ENCODE results near the gene IHH. TPM values are rescaled to one million over a fixed set of nuclear protein-coding genes. Genes with fewer than 3 reads are reported as not detected.

IHH gene
- total and polyA plus RNA-seq, 2 donors (not counting 3 experiments of a cell fraction or from before 2014, with no cell fraction given), result 0.03 TPM; not detected in 1

DNA sequence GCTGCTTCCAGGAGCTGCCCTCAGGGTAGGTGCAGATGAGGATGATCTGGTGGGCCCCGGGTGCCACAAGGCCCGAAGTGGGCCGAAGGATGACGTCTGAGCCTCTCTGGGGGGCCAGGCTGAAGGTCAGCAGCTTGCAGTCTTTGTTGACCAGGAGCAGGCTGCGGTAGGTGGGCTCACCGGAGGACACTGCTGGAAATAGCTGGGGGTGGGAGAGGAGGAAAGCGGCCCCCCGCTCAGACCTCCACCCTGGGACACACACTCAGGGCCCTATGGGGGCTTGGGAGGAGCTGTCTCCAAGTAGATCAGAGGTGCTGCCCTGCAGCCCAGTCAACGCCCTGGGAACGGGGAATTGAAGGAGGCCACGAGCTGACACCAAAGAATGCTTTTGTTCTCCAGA is 36.7 kb downstream of the IHH start:
- intact Hi-C loops (cut with micrococcal nuclease), result no loop called here
- H3K27me3 ChIP-seq (ENCODE audit: control insufficient read depth in 2 of 2, insufficient read depth in 2 of 2, low read length in 2 of 2), result peaks cover 0 to 7% of the 10 kb centered on the region in 2 experiments
- dilution Hi-C loops (cut with MboI; ENCODE audit: extremely low pct_ligation_motif_present, low sequenced_read_pairs), result no loop called here

More for the DNA sequence above, 36.7 kb downstream of the IHH start:
- TF ChIP-seq, protein P1, sequence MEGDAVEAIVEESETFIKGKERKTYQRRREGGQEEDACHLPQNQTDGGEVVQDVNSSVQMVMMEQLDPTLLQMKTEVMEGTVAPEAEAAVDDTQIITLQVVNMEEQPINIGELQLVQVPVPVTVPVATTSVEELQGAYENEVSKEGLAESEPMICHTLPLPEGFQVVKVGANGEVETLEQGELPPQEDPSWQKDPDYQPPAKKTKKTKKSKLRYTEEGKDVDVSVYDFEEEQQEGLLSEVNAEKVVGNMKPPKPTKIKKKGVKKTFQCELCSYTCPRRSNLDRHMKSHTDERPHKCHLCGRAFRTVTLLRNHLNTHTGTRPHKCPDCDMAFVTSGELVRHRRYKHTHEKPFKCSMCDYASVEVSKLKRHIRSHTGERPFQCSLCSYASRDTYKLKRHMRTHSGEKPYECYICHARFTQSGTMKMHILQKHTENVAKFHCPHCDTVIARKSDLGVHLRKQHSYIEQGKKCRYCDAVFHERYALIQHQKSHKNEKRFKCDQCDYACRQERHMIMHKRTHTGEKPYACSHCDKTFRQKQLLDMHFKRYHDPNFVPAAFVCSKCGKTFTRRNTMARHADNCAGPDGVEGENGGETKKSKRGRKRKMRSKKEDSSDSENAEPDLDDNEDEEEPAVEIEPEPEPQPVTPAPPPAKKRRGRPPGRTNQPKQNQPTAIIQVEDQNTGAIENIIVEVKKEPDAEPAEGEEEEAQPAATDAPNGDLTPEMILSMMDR (IDR thresholded peaks at IDR 0.05; ENCODE audit: extremely low read depth in 1 of 2, insufficient read depth in 1 of 2, low read depth in 1 of 2, low read length in 2 of 2), result no peak
- TF ChIP-seq, protein P2, sequence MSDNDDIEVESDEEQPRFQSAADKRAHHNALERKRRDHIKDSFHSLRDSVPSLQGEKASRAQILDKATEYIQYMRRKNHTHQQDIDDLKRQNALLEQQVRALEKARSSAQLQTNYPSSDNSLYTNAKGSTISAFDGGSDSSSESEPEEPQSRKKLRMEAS (IDR thresholded peaks at IDR 0.05; ENCODE audit: insufficient read depth, insufficient read length), result no peak
- TF ChIP-seq JUN (IDR thresholded peaks at IDR 0.05; ENCODE audit: borderline replicate concordance, insufficient read depth, insufficient read length, low read depth) (no peak), POLR2AphosphoS5 (IDR thresholded peaks at IDR 0.05; ENCODE audit: insufficient read depth, low read depth, low read length) (no peak), GATA2 (IDR thresholded peaks at IDR 0.05; ENCODE audit: insufficient read depth, insufficient read length, low read depth, low read length) (no peak), FOS (IDR thresholded peaks at IDR 0.05; ENCODE audit: borderline replicate concordance, insufficient read depth, low read length) (no peak), POLR2A (IDR thresholded peaks at IDR 0.05; ENCODE audit: low read depth, low read length) (no peak), EZH2 (IDR thresholded peaks at IDR 0.05; ENCODE audit: borderline replicate concordance, low read depth, low read length, severe bottlenecking) (no peak), MYC (IDR thresholded peaks at IDR 0.05; ENCODE audit: low read depth, low read length) (no peak)
- Histone ChIP-seq H3K4me3 (replicated peaks in 1 of 3; ENCODE audit: insufficient read depth in 1 of 3, low read depth in 1 of 3, low read length in 3 of 3) (no peak overlapping the region), H4K20me1 (replicated peaks; ENCODE audit: control insufficient read depth, extremely low read depth, insufficient read depth, low read length) (no peaks in the 10 kb centered on the region), H3K9ac (replicated peaks; ENCODE audit: extremely low read depth, insufficient read depth, low read length) (no peak overlapping the region), H3K4me2 (ENCODE audit: insufficient read depth, low read length) (no peak overlapping the region), H3K79me2 (ENCODE audit: control insufficient read depth, insufficient read depth, low read length) (no peaks in the 10 kb centered on the region), H3K9me3 (replicated peaks; ENCODE audit: control insufficient read depth, insufficient read depth, low read length) (no peaks in the 10 kb centered on the region), H3K36me3 (ENCODE audit: control insufficient read depth in 2 of 2, extremely low read depth in 1 of 2, insufficient read depth in 2 of 2, low read length in 2 of 2) (no peaks in the 10 kb centered on the region), H3K4me1 (ENCODE audit: control insufficient read depth, extremely low read depth, insufficient read depth, low read length) (no peaks in the 10 kb centered on the region), H3K9me1 (replicated peaks; ENCODE audit: control insufficient read depth, extremely low read depth, insufficient read depth, low read length) (no peaks in the 10 kb centered on the region), H2AFZ (ENCODE audit: low read depth, low read length) (no peak overlapping the region), H3K27ac (ENCODE audit: insufficient read depth, low read depth, low read length) (no peak overlapping the region)
- BruUV-seq (replicated peaks), result no TSS peak
- FAIRE-seq (no peak), DNase-seq (ENCODE audit: low read depth, low spot score) (no peak)
- CTCF ChIA-PET, result interaction anchor here (1.2 to 9.9 kb wide), 4 partner anchors 28 to 130 kb away, joined by 6 to 418 read pairs (median 12); partner anchors contain the start of gene NHEJ1
- POLR2A ChIA-PET, result no interaction called here

Data from endothelial cell of umbilical vein (primary cell).